HCT116 (cell line): ENCODE results near the gene PDHA1.

Experiments used
- CEBPB ChIP-seq: IDR thresholded peaks from 2 replicates; pipeline ENCODE4 v1.6.1; 2012; ENCODE audit warnings: low read depth
- ELF1 ChIP-seq: IDR thresholded peaks from 2 replicates; pipeline ENCODE4 v1.6.1; 2012; ENCODE audit warnings: low read depth, borderline replicate concordance
- EZH2phosphoT487 ChIP-seq: fragments of 200-600 bp; IDR thresholded peaks from 2 replicates; pipeline ENCODE4 v1.6.1; 2018; ENCODE audit warnings: antibody characterized with exemption, borderline replicate concordance
- JUND ChIP-seq: IDR thresholded peaks from 2 replicates; pipeline ENCODE4 v1.6.1; 2012
- POLR2AphosphoS5 ChIP-seq: IDR thresholded peaks from 2 replicates; pipeline ENCODE4 v1.6.1; 2011; ENCODE audit warnings: mild to moderate bottlenecking, low read depth, low read length, moderate library complexity
- RAD21 ChIP-seq: IDR thresholded peaks from 2 replicates; pipeline ENCODE4 v1.6.1; 2012; ENCODE audit warnings: low read depth, mild to moderate bottlenecking
- SP1 ChIP-seq: IDR thresholded peaks from 2 replicates; pipeline ENCODE4 v1.6.1; 2012; ENCODE audit warnings: low read depth
- TCF7L2 ChIP-seq: IDR thresholded peaks from 2 replicates; pipeline ENCODE4 v1.7.0; 2011; ENCODE audit warnings: borderline replicate concordance, inconsistent platforms; ENCODE audit not compliant: insufficient read depth, insufficient read length; ENCODE audit errors: extremely low read depth
- YY1 ChIP-seq: IDR thresholded peaks from 2 replicates; pipeline ENCODE4 v1.6.1; 2011; ENCODE audit warnings: low read length, low read depth, moderate library complexity, mild to moderate bottlenecking; ENCODE audit not compliant: insufficient replicate concordance; ENCODE audit errors: extremely low read depth
- ZNF274 ChIP-seq: fragments of 200-500 bp; sonication (Bioruptor generic); IDR thresholded peaks from 2 replicates; pipeline ENCODE4 v1.6.1; 2014; ENCODE audit warnings: mild to moderate bottlenecking, low read depth, low read length, inconsistent platforms
- TF ChIP-seq, protein P1 (sequence below), 3 experiments: fragments of 200-600 bp in 1 of 3; sonication (generic) in 1 of 3; IDR thresholded peaks in 2 of 3; conservative IDR thresholded peaks in 1 of 3; 2 replicates each; pipeline ENCODE4 v1.5.1; 2012 to 2017; ENCODE audit warnings: low read depth in 2 of 3, low read length in 2 of 3, antibody characterized with exemption in 1 of 3, borderline replicate concordance in 1 of 3, control low read depth in 1 of 3, mild to moderate bottlenecking in 1 of 3, mixed read lengths in 1 of 3, mixed run types in 1 of 3, moderate library complexity in 1 of 3; ENCODE audit not compliant: insufficient read depth in 1 of 3
- TF ChIP-seq, protein P2 (sequence below): IDR thresholded peaks from 2 replicates; pipeline ENCODE4 v1.6.1; 2012; ENCODE audit warnings: low read depth

DNA sequence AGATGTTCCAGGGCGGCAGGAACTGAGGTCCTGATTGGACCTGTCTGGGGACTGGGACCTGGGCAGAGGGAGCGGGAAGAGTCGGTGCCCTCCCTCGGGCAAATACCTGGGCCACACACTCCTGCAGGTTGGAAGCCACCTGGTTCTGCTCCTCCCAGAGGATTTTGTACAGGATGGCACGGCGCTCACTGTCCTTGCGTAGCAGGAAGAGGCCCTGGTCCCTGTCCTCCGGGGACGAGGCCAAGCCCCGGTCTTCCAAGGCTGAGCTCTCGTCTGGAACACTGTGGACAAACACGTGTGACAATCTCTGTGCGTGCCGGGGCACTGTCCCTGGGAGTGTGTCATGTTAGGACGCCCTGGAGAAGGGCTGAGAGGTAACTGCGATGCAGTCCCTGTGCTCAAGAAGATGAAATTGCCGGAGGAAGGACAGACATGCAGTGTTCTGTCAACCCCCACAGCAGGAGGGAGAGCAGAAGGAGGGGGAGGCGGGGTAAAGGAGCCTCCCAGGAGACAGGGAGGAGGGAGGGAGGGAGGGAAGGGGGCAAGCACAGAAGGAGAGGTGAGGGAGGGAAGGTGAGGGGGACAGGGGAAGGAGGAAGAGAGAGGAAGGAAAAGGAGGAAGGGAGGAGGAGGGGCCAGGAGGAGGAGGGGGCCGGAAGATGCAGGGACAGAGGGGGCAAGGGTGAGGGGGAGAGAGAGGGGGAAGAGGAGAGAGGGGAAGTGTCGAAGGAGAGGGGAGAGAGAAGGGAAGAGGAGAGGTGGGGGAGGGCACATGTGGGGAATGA lies 29.0 kb downstream of the PDHA1 start:
- TF ChIP-seq SP1, result no peak
- no peak for TF ChIP-seq YY1
- TF ChIP-seq, protein P1, sequence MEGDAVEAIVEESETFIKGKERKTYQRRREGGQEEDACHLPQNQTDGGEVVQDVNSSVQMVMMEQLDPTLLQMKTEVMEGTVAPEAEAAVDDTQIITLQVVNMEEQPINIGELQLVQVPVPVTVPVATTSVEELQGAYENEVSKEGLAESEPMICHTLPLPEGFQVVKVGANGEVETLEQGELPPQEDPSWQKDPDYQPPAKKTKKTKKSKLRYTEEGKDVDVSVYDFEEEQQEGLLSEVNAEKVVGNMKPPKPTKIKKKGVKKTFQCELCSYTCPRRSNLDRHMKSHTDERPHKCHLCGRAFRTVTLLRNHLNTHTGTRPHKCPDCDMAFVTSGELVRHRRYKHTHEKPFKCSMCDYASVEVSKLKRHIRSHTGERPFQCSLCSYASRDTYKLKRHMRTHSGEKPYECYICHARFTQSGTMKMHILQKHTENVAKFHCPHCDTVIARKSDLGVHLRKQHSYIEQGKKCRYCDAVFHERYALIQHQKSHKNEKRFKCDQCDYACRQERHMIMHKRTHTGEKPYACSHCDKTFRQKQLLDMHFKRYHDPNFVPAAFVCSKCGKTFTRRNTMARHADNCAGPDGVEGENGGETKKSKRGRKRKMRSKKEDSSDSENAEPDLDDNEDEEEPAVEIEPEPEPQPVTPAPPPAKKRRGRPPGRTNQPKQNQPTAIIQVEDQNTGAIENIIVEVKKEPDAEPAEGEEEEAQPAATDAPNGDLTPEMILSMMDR (IDR thresholded peaks at IDR 0.05 in 2 of 3, conservative IDR thresholded peaks at IDR 0.05 in 1 of 3; ENCODE audit: borderline replicate concordance in 1 of 3, insufficient read depth in 1 of 3, low read depth in 2 of 3, low read length in 2 of 3), result no peak
- no peak for TF ChIP-seq EZH2phosphoT487
- no peak for TF ChIP-seq ELF1
- TF ChIP-seq, protein P2, sequence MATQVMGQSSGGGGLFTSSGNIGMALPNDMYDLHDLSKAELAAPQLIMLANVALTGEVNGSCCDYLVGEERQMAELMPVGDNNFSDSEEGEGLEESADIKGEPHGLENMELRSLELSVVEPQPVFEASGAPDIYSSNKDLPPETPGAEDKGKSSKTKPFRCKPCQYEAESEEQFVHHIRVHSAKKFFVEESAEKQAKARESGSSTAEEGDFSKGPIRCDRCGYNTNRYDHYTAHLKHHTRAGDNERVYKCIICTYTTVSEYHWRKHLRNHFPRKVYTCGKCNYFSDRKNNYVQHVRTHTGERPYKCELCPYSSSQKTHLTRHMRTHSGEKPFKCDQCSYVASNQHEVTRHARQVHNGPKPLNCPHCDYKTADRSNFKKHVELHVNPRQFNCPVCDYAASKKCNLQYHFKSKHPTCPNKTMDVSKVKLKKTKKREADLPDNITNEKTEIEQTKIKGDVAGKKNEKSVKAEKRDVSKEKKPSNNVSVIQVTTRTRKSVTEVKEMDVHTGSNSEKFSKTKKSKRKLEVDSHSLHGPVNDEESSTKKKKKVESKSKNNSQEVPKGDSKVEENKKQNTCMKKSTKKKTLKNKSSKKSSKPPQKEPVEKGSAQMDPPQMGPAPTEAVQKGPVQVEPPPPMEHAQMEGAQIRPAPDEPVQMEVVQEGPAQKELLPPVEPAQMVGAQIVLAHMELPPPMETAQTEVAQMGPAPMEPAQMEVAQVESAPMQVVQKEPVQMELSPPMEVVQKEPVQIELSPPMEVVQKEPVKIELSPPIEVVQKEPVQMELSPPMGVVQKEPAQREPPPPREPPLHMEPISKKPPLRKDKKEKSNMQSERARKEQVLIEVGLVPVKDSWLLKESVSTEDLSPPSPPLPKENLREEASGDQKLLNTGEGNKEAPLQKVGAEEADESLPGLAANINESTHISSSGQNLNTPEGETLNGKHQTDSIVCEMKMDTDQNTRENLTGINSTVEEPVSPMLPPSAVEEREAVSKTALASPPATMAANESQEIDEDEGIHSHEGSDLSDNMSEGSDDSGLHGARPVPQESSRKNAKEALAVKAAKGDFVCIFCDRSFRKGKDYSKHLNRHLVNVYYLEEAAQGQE, result no peak
- TF ChIP-seq TCF7L2, result no peak
- TF ChIP-seq JUND, result no peak
- TF ChIP-seq CEBPB, result no peak
- TF ChIP-seq POLR2AphosphoS5, result no peak
- TF ChIP-seq RAD21, result no peak
- TF ChIP-seq ZNF274, result no peak
